Vagina (tissue), 2 donors: ENCODE data around the gene RPL27A. TPM values are rescaled to one million over a fixed set of nuclear protein-coding genes. Genes with fewer than 3 reads are reported as not detected.

ENCODE experiments used
- DNase-seq, 2 donors: peaks; one replicate each; pipeline ENCODE4 v3.0.0-alpha.2; 2017; ENCODE audit errors: extremely low spot score in 2 of 2
- H3K27ac ChIP-seq: fragments of 200-600 bp; sonication (generic); one replicate; pipeline ENCODE4 v1.5.1; 2019
- H3K27me3 ChIP-seq: fragments of 200-600 bp; sonication (generic); one replicate; pipeline ENCODE4 v1.5.1; 2019
- H3K36me3 ChIP-seq, 2 donors: fragments of 200-600 bp; sonication (generic); one replicate each; pipeline ENCODE4 v1.5.1; 2017 to 2019
- H3K4me1 ChIP-seq: fragments of 200-600 bp; sonication (generic); one replicate; pipeline ENCODE4 v1.5.1; 2019
- H3K4me3 ChIP-seq, 2 donors: fragments of 200-600 bp; sonication (generic); 1 replicate in 1 of 2; 2 replicates in 1 of 2; pipeline ENCODE4 v1.5.1; 2016 to 2019
- H3K9me3 ChIP-seq: fragments of 200-600 bp; sonication (generic); one replicate; pipeline ENCODE4 v1.5.1; 2019
- CTCF ChIP-seq, 3 experiments: fragments of 450-650 bp in 2 of 3; fragments of 200-600 bp in 1 of 3; sonication (generic) in 1 of 3; IDR thresholded peaks; one replicate each; pipeline ENCODE4 v1.5.1; 2017 to 2019; ENCODE audit warnings: antibody characterized with exemption in 3 of 3, mild to moderate bottlenecking in 2 of 3, moderate library complexity in 2 of 3
- POLR2A ChIP-seq, 2 donors: fragments of 450-650 bp; IDR thresholded peaks; one replicate each; pipeline ENCODE4 v1.6.1; 2017; ENCODE audit warnings: antibody characterized with exemption in 2 of 2, mild to moderate bottlenecking in 2 of 2, moderate library complexity in 2 of 2
- POLR2AphosphoS5 ChIP-seq, 2 donors: sonication (generic); formaldehyde crosslinking; IDR thresholded peaks; one replicate each; pipeline ENCODE4 v1.9.0; 2017; ENCODE audit warnings: antibody characterized with exemption in 2 of 2, mild to moderate bottlenecking in 2 of 2, low read depth in 1 of 2; ENCODE audit not compliant: insufficient read depth in 1 of 2
- intact Hi-C: fragments of 100-400 bp; cut with DNase I; formaldehyde crosslinking; loops from one replicate; pipeline ENCODE4 v1.15.1; 2023
- total RNA-seq: library from RNA; depleted of rRNA; stranded (reverse); fragments of >200 nt; gene quantifications from one replicate; pipeline ENCODE4 v1.2.3, GENCODE V29; 2016

The RPL27A gene
- total RNA-seq, 1 donor from 2014 or later = 1,279 TPM

- H3K4me1 ChIP-seq = no peaks in the 10 kb centered on the region
- H3K27me3 ChIP-seq = no peaks in the 10 kb centered on the region
- H3K9me3 ChIP-seq = no peaks in the 10 kb centered on the region
- intact Hi-C loops = no loop called here
- no peak overlapping the region for H3K4me3 ChIP-seq
- peaks cover 0 to 9% of the 10 kb centered on the region in 2 donors for H3K36me3 ChIP-seq
- no peak for DNase-seq
- no peak overlapping the region for H3K27ac ChIP-seq
- TF ChIP-seq POLR2AphosphoS5 (IDR thresholded peaks at IDR 0.05; ENCODE audit: insufficient read depth in 1 of 2, low read depth in 1 of 2) (no peak), POLR2A (IDR thresholded peaks at IDR 0.05) (no peak), CTCF (IDR thresholded peaks at IDR 0.05) (no peak)
Measured at GRCh38 chr11:8650401-8650990, 32.1 kb upstream of the RPL27A start.

DNA sequence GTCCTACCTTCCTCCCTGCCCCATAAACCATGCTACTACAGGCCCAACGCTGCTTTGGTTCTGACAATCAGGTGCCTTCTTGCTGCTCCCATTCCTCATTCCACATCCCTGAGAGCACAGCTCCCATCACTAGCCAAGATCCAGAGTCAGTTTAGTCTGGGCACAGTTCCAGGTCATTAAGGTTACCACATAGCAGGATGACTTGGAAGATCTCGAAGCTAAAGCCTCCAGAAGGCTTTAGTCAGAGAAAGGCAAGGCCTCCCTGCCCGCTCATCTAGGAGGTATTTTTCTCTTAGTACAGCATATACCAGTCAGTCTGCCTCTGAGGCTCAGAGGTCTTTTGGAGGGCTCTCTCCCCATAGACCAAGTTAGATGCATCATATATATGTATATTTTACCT lies 30.5 kb upstream of the RPL27A start:
- Histone ChIP-seq H3K36me3 (peaks cover 0 to 8% of the 10 kb centered on the region in 2 donors), H3K27me3 (no peaks in the 10 kb centered on the region), H3K9me3 (no peaks in the 10 kb centered on the region), H3K4me3 (no peak overlapping the region), H3K4me1 (no peaks in the 10 kb centered on the region), H3K27ac (no peak overlapping the region)
- no peak for DNase-seq
- intact Hi-C loops = no loop called here
- no peak for TF ChIP-seq POLR2A (IDR thresholded peaks at IDR 0.05)
- no peak for TF ChIP-seq CTCF (IDR thresholded peaks at IDR 0.05)

DNA sequence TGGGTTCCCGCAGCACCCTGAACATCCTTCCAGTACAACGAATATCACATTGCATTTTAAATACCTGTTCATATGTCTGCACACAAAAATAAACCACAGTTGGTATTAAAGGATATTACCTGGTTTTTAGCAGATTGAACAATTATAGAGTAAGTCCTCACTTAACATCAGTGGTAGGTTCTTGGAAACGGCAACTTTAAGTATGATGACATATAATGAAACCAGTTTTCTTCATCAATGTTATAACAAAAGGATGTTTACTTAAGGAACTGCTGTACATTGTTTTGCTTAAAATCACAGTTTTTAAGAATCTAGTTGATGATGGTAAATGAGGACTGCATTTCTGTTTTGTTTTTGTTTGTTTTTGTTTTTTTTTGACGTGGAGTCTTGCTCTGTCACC lies 28.1 kb upstream of the RPL27A start:
- no peak overlapping the region for H3K4me3 ChIP-seq
- no peak for DNase-seq
- TF ChIP-seq CTCF (IDR thresholded peaks at IDR 0.05) (no peak), POLR2A (IDR thresholded peaks at IDR 0.05) (no peak), POLR2AphosphoS5 (IDR thresholded peaks at IDR 0.05; ENCODE audit: insufficient read depth in 1 of 2, low read depth in 1 of 2) (no peak)
- H3K9me3 ChIP-seq = no peaks in the 10 kb centered on the region
- no peaks in the 10 kb centered on the region for H3K36me3 ChIP-seq
- H3K27me3 ChIP-seq = no peaks in the 10 kb centered on the region
- intact Hi-C loops = no loop called here
- no peaks in the 10 kb centered on the region for H3K4me1 ChIP-seq
- no peak overlapping the region for H3K27ac ChIP-seq

GRCh38 chr11:8656291-8656690 lies 26.3 kb upstream of the RPL27A start:
- intact Hi-C loops = no loop called here

More at GRCh38 chr11:8656291-8656690, 26.3 kb upstream of the RPL27A start:
- Histone ChIP-seq H3K9me3 (no peaks in the 10 kb centered on the region), H3K4me3 (no peak overlapping the region), H3K27ac (no peak overlapping the region), H3K36me3 (no peaks in the 10 kb centered on the region), H3K27me3 (no peaks in the 10 kb centered on the region), H3K4me1 (no peaks in the 10 kb centered on the region)
- no peak for TF ChIP-seq POLR2AphosphoS5 (IDR thresholded peaks at IDR 0.05; ENCODE audit: insufficient read depth in 1 of 2, low read depth in 1 of 2)
- TF ChIP-seq CTCF (IDR thresholded peaks at IDR 0.05) = no peak
- no peak for TF ChIP-seq POLR2A (IDR thresholded peaks at IDR 0.05)
- no peak for DNase-seq
